GM12875 (cell line): ENCODE measurements around the gene CSAD.
"Not testable (repeated sequence)": the region's sequence is repeated elsewhere in the genome, so short reads cannot be mapped to it uniquely, and the experiment has no call there.

Experiments
- H3K4me3 ChIP-seq: one replicate; pipeline ENCODE4 v1.5.1; 2011; ENCODE audit warnings: low read depth, low read length, control low read depth
- CTCF ChIP-seq: IDR thresholded peaks from 2 replicates; pipeline ENCODE4 v1.5.1; 2011; ENCODE audit warnings: low read depth, mild to moderate bottlenecking, control low read depth, inconsistent platforms, low read length, moderate library complexity, borderline replicate concordance; ENCODE audit not compliant: insufficient read depth

CSAD gene

GRCh38 chr12:53120685-53121525 is 59.8 kb downstream of the CSAD start:
- no peak for TF ChIP-seq CTCF
- no peak overlapping the region for H3K4me3 ChIP-seq

DNA sequence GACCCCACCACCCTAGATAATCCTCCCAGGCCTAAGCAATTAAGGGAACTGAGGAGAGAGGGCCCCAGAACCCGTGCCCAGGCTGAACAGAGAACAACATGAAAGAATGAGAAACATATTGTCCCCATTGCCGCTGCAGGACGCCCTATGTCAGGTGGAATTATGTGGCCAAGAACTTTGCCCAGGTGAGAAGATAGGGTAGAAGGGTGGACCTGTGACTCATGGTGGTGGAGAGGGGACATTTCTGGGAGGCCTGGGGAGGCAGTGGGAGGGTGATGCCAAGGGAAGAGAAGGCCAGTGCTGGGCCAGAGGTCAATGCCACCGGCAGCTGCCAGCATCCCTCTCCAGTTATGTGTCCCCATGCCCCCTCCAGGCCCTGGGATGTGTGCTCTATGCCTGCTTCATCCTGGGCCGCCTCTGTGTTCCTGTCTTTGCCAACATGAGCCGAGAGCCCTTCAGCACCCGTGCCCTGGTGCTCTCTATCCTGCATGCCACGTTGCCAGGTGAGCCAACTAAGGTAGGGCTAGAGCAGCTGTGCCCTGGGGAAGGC is 61.9 kb downstream of the CSAD start:
- TF ChIP-seq CTCF, result no peak
- H3K4me3 ChIP-seq, result no peak overlapping the region

GRCh38 chr12:53115891-53116648 is 64.7 kb downstream of the CSAD start:
- H3K4me3 ChIP-seq, result no peak overlapping the region
- TF ChIP-seq CTCF, result no peak

- TF ChIP-seq CTCF, result no peak
- no peak overlapping the region for H3K4me3 ChIP-seq
Measured at GRCh38 chr12:53115112-53115890, 65.4 kb downstream of the CSAD start.

- no peak overlapping the region for H3K4me3 ChIP-seq
- TF ChIP-seq CTCF, result no peak
Measured at GRCh38 chr12:53113951-53114350, 66.8 kb downstream of the CSAD start.

DNA sequence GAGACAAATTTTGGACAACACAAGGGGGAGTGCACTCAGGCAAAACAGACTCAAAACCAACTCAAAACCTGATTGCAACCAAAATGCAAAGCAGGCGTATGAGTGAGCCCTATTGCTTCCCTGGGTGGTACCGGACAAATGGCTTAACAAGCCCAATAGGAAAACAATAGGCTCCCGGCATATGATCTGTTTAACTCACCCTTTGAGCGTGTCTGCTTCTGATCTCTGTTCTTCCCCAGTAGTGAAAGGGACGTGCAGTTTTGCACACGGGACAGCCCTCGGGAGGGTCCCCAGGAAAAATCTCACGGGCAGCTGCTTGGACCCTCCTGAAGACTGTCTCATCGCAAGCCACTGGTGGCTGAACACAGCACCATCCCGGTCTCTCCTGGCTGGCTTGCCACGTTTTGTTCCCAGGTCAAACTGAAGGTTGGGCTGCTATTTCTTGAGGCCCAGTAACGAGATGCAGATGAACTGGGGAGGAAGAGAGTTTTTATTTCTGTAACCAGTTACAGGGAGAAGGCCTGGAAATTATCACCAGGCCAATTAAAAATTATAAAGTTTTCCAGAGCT is 67.5 kb downstream of the CSAD start:
- H3K4me3 ChIP-seq, result no peak overlapping the region

DNA sequence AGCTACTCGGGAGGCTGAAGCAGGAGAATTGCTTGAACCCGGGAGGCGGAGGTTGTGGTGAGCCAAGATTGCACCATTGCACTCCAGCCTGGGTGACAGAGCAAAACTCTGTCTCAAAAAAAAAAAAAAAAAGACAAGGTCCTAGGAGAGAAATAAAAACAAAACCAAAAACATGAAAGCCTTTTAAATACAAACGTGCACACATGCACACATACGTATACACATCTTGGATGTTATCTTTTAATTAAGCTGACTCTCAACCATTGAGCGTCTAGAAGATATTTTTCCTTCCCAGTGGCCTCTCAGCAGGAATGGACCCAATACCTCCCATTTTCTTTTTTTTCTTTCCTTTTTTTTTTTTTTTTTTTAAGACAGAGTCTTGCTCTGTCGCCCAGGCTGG is 68.3 kb downstream of the CSAD start:
- not testable (repeated sequence) for H3K4me3 ChIP-seq

More for the DNA sequence above, 67.5 kb downstream of the CSAD start:
- TF ChIP-seq CTCF, result no peak
